Measurements from ENCODE around the gene SLC34A3. TPM values are rescaled to one million over a fixed set of nuclear protein-coding genes. Genes with fewer than 3 reads are reported as not detected.
A peak's percentile ranks its signal among the peaks of the same experiment; 100 is the strongest.

The SLC34A3 gene
- total RNA-seq, 1 experiment from 2014 or later: not detected

DNA sequence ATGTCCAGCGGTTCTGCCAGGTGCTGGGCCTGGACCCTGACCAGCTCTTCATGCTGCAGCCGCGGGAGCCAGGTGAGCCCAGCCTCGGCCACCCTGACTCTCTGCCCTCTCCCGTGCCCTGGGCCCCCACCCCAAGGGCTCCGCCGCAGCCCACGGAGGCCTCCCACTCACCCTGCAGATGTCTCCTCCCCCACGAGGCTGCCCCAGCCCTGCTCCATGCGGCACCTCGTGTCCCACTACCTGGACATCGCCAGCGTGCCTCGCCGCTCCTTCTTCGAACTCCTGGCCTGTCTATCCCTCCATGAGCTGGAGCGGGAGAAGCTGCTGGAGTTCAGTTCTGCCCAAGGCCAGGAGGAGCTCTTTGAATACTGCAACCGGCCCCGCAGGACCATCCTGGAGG lies 16.1 kb upstream of the SLC34A3 start:
- DNase-seq (ENCODE audit: unreplicated experiment): no peak
- CTCF ChIA-PET: interaction anchor here (0.6 kb wide), 1 partner anchor 185 kb away, joined by 3 read pairs; no protein-coding TSS in a partner anchor
- H3K36me3 Mint-ChIP-seq (ENCODE audit: insufficient read depth, unreplicated experiment): peaks cover 17% of the 10 kb centered on the region
- no TSS peak for BruUV-seq (replicated peaks)
- H3K4me1 Mint-ChIP-seq (ENCODE audit: insufficient read depth, unreplicated experiment): peaks cover 5% of the 10 kb centered on the region
- TF ChIP-seq, protein P1, sequence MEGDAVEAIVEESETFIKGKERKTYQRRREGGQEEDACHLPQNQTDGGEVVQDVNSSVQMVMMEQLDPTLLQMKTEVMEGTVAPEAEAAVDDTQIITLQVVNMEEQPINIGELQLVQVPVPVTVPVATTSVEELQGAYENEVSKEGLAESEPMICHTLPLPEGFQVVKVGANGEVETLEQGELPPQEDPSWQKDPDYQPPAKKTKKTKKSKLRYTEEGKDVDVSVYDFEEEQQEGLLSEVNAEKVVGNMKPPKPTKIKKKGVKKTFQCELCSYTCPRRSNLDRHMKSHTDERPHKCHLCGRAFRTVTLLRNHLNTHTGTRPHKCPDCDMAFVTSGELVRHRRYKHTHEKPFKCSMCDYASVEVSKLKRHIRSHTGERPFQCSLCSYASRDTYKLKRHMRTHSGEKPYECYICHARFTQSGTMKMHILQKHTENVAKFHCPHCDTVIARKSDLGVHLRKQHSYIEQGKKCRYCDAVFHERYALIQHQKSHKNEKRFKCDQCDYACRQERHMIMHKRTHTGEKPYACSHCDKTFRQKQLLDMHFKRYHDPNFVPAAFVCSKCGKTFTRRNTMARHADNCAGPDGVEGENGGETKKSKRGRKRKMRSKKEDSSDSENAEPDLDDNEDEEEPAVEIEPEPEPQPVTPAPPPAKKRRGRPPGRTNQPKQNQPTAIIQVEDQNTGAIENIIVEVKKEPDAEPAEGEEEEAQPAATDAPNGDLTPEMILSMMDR (IDR thresholded peaks at IDR 0.05; ENCODE audit: unreplicated experiment): no peak
- H3K27ac Mint-ChIP-seq (ENCODE audit: low read depth, unreplicated experiment): no peak overlapping the region
- intact Hi-C loops (cut with micrococcal nuclease): no loop called here
- no peak overlapping the region for H3K4me3 Mint-ChIP-seq (ENCODE audit: unreplicated experiment)
- H3K27me3 Mint-ChIP-seq (ENCODE audit: insufficient read depth, unreplicated experiment): no peaks in the 10 kb centered on the region
- H3K9me3 Mint-ChIP-seq (ENCODE audit: unreplicated experiment): no peaks in the 10 kb centered on the region
- POLR2A ChIA-PET: interaction anchor here (1.2 to 3.8 kb wide), 2 partner anchors 9 kb away, joined by 3 to 38 read pairs; partner anchors contain the start of genes NDOR1 and TMEM203

GRCh38 chr9:137215196-137215986 lies 15.3 kb upstream of the SLC34A3 start:
- DNase-seq (ENCODE audit: unreplicated experiment): no peak
- intact Hi-C loops (cut with micrococcal nuclease): no loop called here
- H3K36me3 Mint-ChIP-seq (ENCODE audit: insufficient read depth, unreplicated experiment): peaks cover 12% of the 10 kb centered on the region
- no peaks in the 10 kb centered on the region for H3K9me3 Mint-ChIP-seq (ENCODE audit: unreplicated experiment)
- ChIA-PET CTCF (interaction anchor here (1.2 kb wide), 1 partner anchor 12 kb away, joined by 3 read pairs; no protein-coding TSS in a partner anchor), POLR2A (interaction anchor here (0.7 to 3.8 kb wide), 4 partner anchors 8 to 27 kb away, joined by 3 to 38 read pairs (median 4); partner anchors contain the start of genes NDOR1, RNF224, SSNA1 and TMEM203)
- no peak overlapping the region for H3K27ac Mint-ChIP-seq (ENCODE audit: low read depth, unreplicated experiment)
- peaks cover 5% of the 10 kb centered on the region for H3K4me1 Mint-ChIP-seq (ENCODE audit: insufficient read depth, unreplicated experiment)
- no peaks in the 10 kb centered on the region for H3K27me3 Mint-ChIP-seq (ENCODE audit: insufficient read depth, unreplicated experiment)
- TSS peak; percentile 9 for BruUV-seq (replicated peaks)
- no peak overlapping the region for H3K4me3 Mint-ChIP-seq (ENCODE audit: unreplicated experiment)
- TF ChIP-seq, protein P1 (IDR thresholded peaks at IDR 0.05; ENCODE audit: unreplicated experiment): no peak

DNA sequence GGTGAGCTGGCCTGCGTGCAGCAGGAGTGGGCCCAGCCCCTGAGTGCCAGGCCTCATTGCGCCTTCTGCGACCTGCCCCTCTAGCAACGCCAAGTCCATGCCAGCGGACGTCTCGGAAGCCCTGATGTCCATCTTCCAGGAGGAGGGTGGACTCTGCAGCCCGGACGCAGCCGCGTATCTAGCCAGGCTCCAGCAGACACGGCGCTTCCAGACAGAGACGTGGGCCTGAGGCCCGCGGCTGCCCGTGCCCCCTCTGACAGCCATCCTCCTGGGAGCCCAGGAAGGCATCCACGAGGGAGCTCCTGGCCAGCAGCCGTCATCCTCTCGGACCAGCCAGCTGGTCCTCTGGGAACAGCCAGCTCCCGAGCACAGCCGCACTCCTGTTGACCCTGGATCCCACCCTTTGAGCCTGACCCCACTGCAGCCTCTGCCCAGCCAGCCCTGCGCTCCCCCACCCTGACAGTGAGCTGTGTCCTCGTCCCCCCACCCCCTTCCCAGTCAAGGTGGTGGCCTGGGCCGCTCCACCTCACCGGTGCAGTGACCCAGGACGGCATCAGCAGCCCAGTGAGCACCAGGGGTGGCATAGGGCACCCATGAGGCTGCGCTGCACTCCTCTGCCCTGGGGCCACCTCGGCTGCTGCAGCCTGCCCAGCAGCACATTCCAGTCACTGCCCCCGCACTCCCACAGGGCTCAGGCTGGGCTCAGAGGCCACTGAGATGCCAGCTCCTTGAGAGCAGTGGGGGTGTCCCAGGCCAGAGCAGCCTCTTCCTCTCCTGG lies 14.3 kb upstream of the SLC34A3 start:
- intact Hi-C loops (cut with micrococcal nuclease): no loop called here
- H3K4me3 Mint-ChIP-seq (ENCODE audit: unreplicated experiment): no peak overlapping the region
- peaks cover 12% of the 10 kb centered on the region for H3K36me3 Mint-ChIP-seq (ENCODE audit: insufficient read depth, unreplicated experiment)
- TF ChIP-seq, protein P1 (IDR thresholded peaks at IDR 0.05; ENCODE audit: unreplicated experiment): no peak
- peaks cover 5% of the 10 kb centered on the region for H3K4me1 Mint-ChIP-seq (ENCODE audit: insufficient read depth, unreplicated experiment)
- H3K9me3 Mint-ChIP-seq (ENCODE audit: unreplicated experiment): no peaks in the 10 kb centered on the region
- BruUV-seq (replicated peaks): no TSS peak
- no peak for DNase-seq (ENCODE audit: unreplicated experiment)
- CTCF ChIA-PET: interaction anchor here (0.6 to 1.4 kb wide), 3 partner anchors 9 to 17 kb away, joined by 3 to 6 read pairs (median 3); no protein-coding TSS in a partner anchor
- H3K27ac Mint-ChIP-seq (ENCODE audit: low read depth, unreplicated experiment): no peak overlapping the region
- no peaks in the 10 kb centered on the region for H3K27me3 Mint-ChIP-seq (ENCODE audit: insufficient read depth, unreplicated experiment)
- POLR2A ChIA-PET: interaction anchor here (0.7 to 3.8 kb wide), 7 partner anchors 10 to 46 kb away, joined by 3 to 38 read pairs (median 5); partner anchors contain the start of genes ANAPC2, NDOR1, RNF224 and SSNA1

Data from MCF 10A (cell line).